GDM1 (cell line): ENCODE data around the gene SLC28A3.
"Not testable (repeated sequence)": the region's sequence is repeated elsewhere in the genome, so short reads cannot be mapped to it uniquely, and the experiment has no call there.

Experiments used
- DNase-seq: peaks from one replicate; lab custom pipeline; 2025; lab: John Stamatoyannopoulos, UW

Gene SLC28A3

GRCh38 chr9:84340535-84340934 is at the start of gene SLC28A3:
Gene SLC28A3 (minus strand): TSS chr9:84340758. CDS start chr9:84340633, 125 bp downstream.
- no peak for DNase-seq

GRCh38 chr9:84390254-84390653 is 49.7 kb upstream of the SLC28A3 start:
- not testable (repeated sequence) for DNase-seq

GRCh38 chr9:84387821-84388220 is 47.3 kb upstream of the SLC28A3 start:
- DNase-seq, result no peak

- no peak for DNase-seq
Observed at GRCh38 chr9:84386753-84387152, 46.2 kb upstream of the SLC28A3 start.

- no peak for DNase-seq
Observed at GRCh38 chr9:84385386-84386040, 45.0 kb upstream of the SLC28A3 start.

GRCh38 chr9:84384617-84385016 is 44.1 kb upstream of the SLC28A3 start:
- no peak for DNase-seq

GRCh38 chr9:84383178-84383577 is 42.6 kb upstream of the SLC28A3 start:
- DNase-seq, result no peak

- no peak for DNase-seq
Observed at GRCh38 chr9:84382720-84383119, 42.2 kb upstream of the SLC28A3 start.

- DNase-seq, result no peak
Observed at GRCh38 chr9:84381508-84381907, 41.0 kb upstream of the SLC28A3 start.

- DNase-seq, result no peak
Observed at GRCh38 chr9:84379740-84380139, 39.2 kb upstream of the SLC28A3 start.

GRCh38 chr9:84375954-84376353 is 35.4 kb upstream of the SLC28A3 start:
- no peak for DNase-seq

GRCh38 chr9:84374516-84374915 is 34.0 kb upstream of the SLC28A3 start:
- no peak for DNase-seq

GRCh38 chr9:84374013-84374412 is 33.5 kb upstream of the SLC28A3 start:
- DNase-seq, result no peak

- DNase-seq, result no peak
Observed at GRCh38 chr9:84371737-84372136, 31.2 kb upstream of the SLC28A3 start.

GRCh38 chr9:84368601-84369000 is 28.0 kb upstream of the SLC28A3 start:
- no peak for DNase-seq

- not testable (repeated sequence) for DNase-seq
Observed at GRCh38 chr9:84367726-84368125, 27.2 kb upstream of the SLC28A3 start.

GRCh38 chr9:84366683-84367082 is 26.1 kb upstream of the SLC28A3 start:
- no peak for DNase-seq

- not testable (repeated sequence) for DNase-seq
Observed at GRCh38 chr9:84364894-84365490, 24.4 kb upstream of the SLC28A3 start.

- no peak for DNase-seq
Observed at GRCh38 chr9:84361645-84362044, 21.1 kb upstream of the SLC28A3 start.

GRCh38 chr9:84357275-84357674 is 16.7 kb upstream of the SLC28A3 start:
- no peak for DNase-seq

- no peak for DNase-seq
Observed at GRCh38 chr9:84354035-84354434, 13.5 kb upstream of the SLC28A3 start.

GRCh38 chr9:84349671-84350070 is 9.1 kb upstream of the SLC28A3 start:
- no peak for DNase-seq

GRCh38 chr9:84343111-84343521 is 2.6 kb upstream of the SLC28A3 start:
- no peak for DNase-seq

- no peak for DNase-seq
Observed at GRCh38 chr9:84339962-84340361, 596 bp downstream of the SLC28A3 start.
